Measurements from ENCODE around the gene GOPC.

Gene GOPC

GRCh38 chr6:117534974-117535373, 67.3 kb downstream of the GOPC start:
- H3K36me3 ChIP-seq (ENCODE audit: insufficient read depth) = no peaks in the 10 kb centered on the region
- no peaks in the 10 kb centered on the region; the same call in 1 of the 2 replicates for H3K27me3 ChIP-seq (ENCODE audit: insufficient read depth, low read depth)
- no peak overlapping the region for H3K9ac ChIP-seq
- no peak for TF ChIP-seq CTCF (conservative IDR thresholded peaks at IDR 0.05; ENCODE audit: low read depth, low read length)
- no peaks in the 10 kb centered on the region for H3K79me2 ChIP-seq (ENCODE audit: insufficient read depth, low read depth)
- H4K20me1 ChIP-seq (ENCODE audit: insufficient read depth) = no peaks in the 10 kb centered on the region
- no peak overlapping the region for H3K4me2 ChIP-seq
- no peak overlapping the region for H3K4me3 ChIP-seq (IDR thresholded peaks at IDR 0.05; ENCODE audit: insufficient read depth, low read depth, low read length)
- no peak overlapping the region for H3K27ac ChIP-seq
- H3K4me1 ChIP-seq (ENCODE audit: low read depth, poor library complexity, severe bottlenecking) = peaks cover 35% of the 10 kb centered on the region
- no peak overlapping the region for H2AFZ ChIP-seq (ENCODE audit: low read depth)

GRCh38 chr6:117533775-117534174, 68.5 kb downstream of the GOPC start:
- no peak overlapping the region for H3K9ac ChIP-seq
- no peaks in the 10 kb centered on the region for H3K79me2 ChIP-seq (ENCODE audit: insufficient read depth, low read depth)
- H3K36me3 ChIP-seq (ENCODE audit: insufficient read depth) = no peaks in the 10 kb centered on the region
- H3K4me1 ChIP-seq (ENCODE audit: low read depth, poor library complexity, severe bottlenecking) = peaks cover 23% of the 10 kb centered on the region
- no peak overlapping the region for H2AFZ ChIP-seq (ENCODE audit: low read depth)
- no peak overlapping the region for H3K4me3 ChIP-seq (IDR thresholded peaks at IDR 0.05; ENCODE audit: insufficient read depth, low read depth, low read length)
- no peaks in the 10 kb centered on the region; the same call in 1 of the 2 replicates for H3K27me3 ChIP-seq (ENCODE audit: insufficient read depth, low read depth)
- no peaks in the 10 kb centered on the region for H4K20me1 ChIP-seq (ENCODE audit: insufficient read depth)
- TF ChIP-seq CTCF (conservative IDR thresholded peaks at IDR 0.05; ENCODE audit: low read depth, low read length) = no peak
- H3K27ac ChIP-seq = no peak overlapping the region
- H3K4me2 ChIP-seq = no peak overlapping the region

- H3K27ac ChIP-seq = no peak overlapping the region
- no peak for TF ChIP-seq CTCF (conservative IDR thresholded peaks at IDR 0.05; ENCODE audit: low read depth, low read length)
- no peak overlapping the region for H2AFZ ChIP-seq (ENCODE audit: low read depth)
Observed at GRCh38 chr6:117531809-117532725, 70.2 kb downstream of the GOPC start.

GRCh38 chr6:117531346-117531745, 71.0 kb downstream of the GOPC start:
- Histone ChIP-seq H3K27me3 (ENCODE audit: insufficient read depth, low read depth) (no peaks in the 10 kb centered on the region; the same call in 1 of the 2 replicates), H4K20me1 (ENCODE audit: insufficient read depth) (no peaks in the 10 kb centered on the region), H3K27ac (no peak overlapping the region), H2AFZ (ENCODE audit: low read depth) (no peak overlapping the region), H3K36me3 (ENCODE audit: insufficient read depth) (no peaks in the 10 kb centered on the region), H3K4me3 (IDR thresholded peaks at IDR 0.05; ENCODE audit: insufficient read depth, low read depth, low read length) (no peak overlapping the region), H3K79me2 (ENCODE audit: insufficient read depth, low read depth) (no peaks in the 10 kb centered on the region), H3K9ac (no peak overlapping the region), H3K4me2 (no peak overlapping the region), H3K4me1 (ENCODE audit: low read depth, poor library complexity, severe bottlenecking) (peaks cover 4% of the 10 kb centered on the region)
- TF ChIP-seq CTCF (conservative IDR thresholded peaks at IDR 0.05; ENCODE audit: low read depth, low read length) = no peak

More at GRCh38 chr6:117531809-117532725, 70.2 kb downstream of the GOPC start:
- Histone ChIP-seq H3K9ac (no peak overlapping the region), H3K79me2 (ENCODE audit: insufficient read depth, low read depth) (no peaks in the 10 kb centered on the region), H3K36me3 (ENCODE audit: insufficient read depth) (no peaks in the 10 kb centered on the region), H3K4me1 (ENCODE audit: low read depth, poor library complexity, severe bottlenecking) (peaks cover 10% of the 10 kb centered on the region), H4K20me1 (ENCODE audit: insufficient read depth) (no peaks in the 10 kb centered on the region), H3K27me3 (ENCODE audit: insufficient read depth, low read depth) (no peaks in the 10 kb centered on the region; the same call in 1 of the 2 replicates), H3K4me3 (IDR thresholded peaks at IDR 0.05; ENCODE audit: insufficient read depth, low read depth, low read length) (no peak overlapping the region), H3K4me2 (no peak overlapping the region)
